Measurements from ENCODE around the gene TNFRSF11A.

Gene TNFRSF11A

GRCh38 chr18:62343316-62343715 is 18.2 kb downstream of the TNFRSF11A start:
- no peak for DNase-seq (ENCODE audit: low read depth in 2 of 2)

GRCh38 chr18:62345909-62346308 is 20.8 kb downstream of the TNFRSF11A start:
- DNase-seq (ENCODE audit: low read depth in 2 of 2), result no peak

- no peak for DNase-seq (ENCODE audit: low read depth in 2 of 2)
Observed at GRCh38 chr18:62346333-62347088, 21.4 kb downstream of the TNFRSF11A start.

- no peak for DNase-seq (ENCODE audit: low read depth in 2 of 2)
Observed at GRCh38 chr18:62347089-62347506, 22.0 kb downstream of the TNFRSF11A start.

GRCh38 chr18:62348474-62348873 is 23.4 kb downstream of the TNFRSF11A start:
- DNase-seq (ENCODE audit: low read depth in 2 of 2), result no peak

GRCh38 chr18:62353170-62353569 is 28.1 kb downstream of the TNFRSF11A start:
- no peak for DNase-seq (ENCODE audit: low read depth in 2 of 2)

- no peak for DNase-seq (ENCODE audit: low read depth in 2 of 2)
Observed at GRCh38 chr18:62354151-62354550, 29.0 kb downstream of the TNFRSF11A start.

- no peak for DNase-seq (ENCODE audit: low read depth in 2 of 2)
Observed at GRCh38 chr18:62357079-62357719, 32.1 kb downstream of the TNFRSF11A start.

- DNase-seq (ENCODE audit: low read depth in 2 of 2), result no peak
Observed at GRCh38 chr18:62360805-62361204, 35.7 kb downstream of the TNFRSF11A start.

- no peak for DNase-seq (ENCODE audit: low read depth in 2 of 2)
Observed at GRCh38 chr18:62361288-62361687, 36.2 kb downstream of the TNFRSF11A start.

GRCh38 chr18:62364558-62364957 is 39.4 kb downstream of the TNFRSF11A start:
- DNase-seq (ENCODE audit: low read depth in 2 of 2), result no peak

GRCh38 chr18:62365420-62365819 is 40.3 kb downstream of the TNFRSF11A start:
- no peak for DNase-seq (ENCODE audit: low read depth in 2 of 2)

- no peak for DNase-seq (ENCODE audit: low read depth in 2 of 2)
Observed at GRCh38 chr18:62366992-62367391, 41.9 kb downstream of the TNFRSF11A start.

GRCh38 chr18:62368100-62368499 is 43.0 kb downstream of the TNFRSF11A start:
- no peak for DNase-seq (ENCODE audit: low read depth in 2 of 2)

- DNase-seq (ENCODE audit: low read depth in 2 of 2), result no peak
Observed at GRCh38 chr18:62369129-62369644, 44.1 kb downstream of the TNFRSF11A start.

- no peak for DNase-seq (ENCODE audit: low read depth in 2 of 2)
Observed at GRCh38 chr18:62370366-62370765, 45.3 kb downstream of the TNFRSF11A start.

- no peak for DNase-seq (ENCODE audit: low read depth in 2 of 2)
Observed at GRCh38 chr18:62371436-62371835, 46.3 kb downstream of the TNFRSF11A start.

GRCh38 chr18:62372156-62372555 is 47.0 kb downstream of the TNFRSF11A start:
- no peak for DNase-seq (ENCODE audit: low read depth in 2 of 2)

- no peak for DNase-seq (ENCODE audit: low read depth in 2 of 2)
Observed at GRCh38 chr18:62372882-62373281, 47.8 kb downstream of the TNFRSF11A start.

GRCh38 chr18:62374410-62374965 is 49.4 kb downstream of the TNFRSF11A start:
- DNase-seq (ENCODE audit: low read depth in 2 of 2), result no peak

GRCh38 chr18:62377131-62377807 is 52.2 kb downstream of the TNFRSF11A start:
- no peak for DNase-seq (ENCODE audit: low read depth in 2 of 2)

- DNase-seq (ENCODE audit: low read depth in 2 of 2), result no peak
Observed at GRCh38 chr18:62379051-62379450, 53.9 kb downstream of the TNFRSF11A start.
